ENCODE data around the gene MEG3. TPM values are rescaled to one million over a fixed set of nuclear protein-coding genes. Genes with fewer than 3 reads are reported as not detected.

Gene MEG3
- total RNA-seq, 3 donors from 2014 or later (not counting 1 experiment from before 2014, with no cell fraction given): 1.0 to 6.6 (median 1.9) TPM

- WGBS (ENCODE audit: insufficient coverage): 93% methylated on average over 26 of the region's 26 CpGs
- no peak for DNase-seq
- Mint-ChIP-seq H3K4me3 (no peak overlapping the region), H3K9me3 (peaks cover 0 to 3% of the 10 kb centered on the region in 2 donors), H3K27ac (no peak overlapping the region), H3K27me3 (ENCODE audit: low read depth in 2 of 2) (peaks cover 28 to 30% of the 10 kb centered on the region in 2 donors), H3K36me3 (no peaks in the 10 kb centered on the region), H3K4me1 (peaks cover 0 to 7% of the 10 kb centered on the region in 2 donors)
- no peak for ATAC-seq
- TF ChIP-seq, protein P1, sequence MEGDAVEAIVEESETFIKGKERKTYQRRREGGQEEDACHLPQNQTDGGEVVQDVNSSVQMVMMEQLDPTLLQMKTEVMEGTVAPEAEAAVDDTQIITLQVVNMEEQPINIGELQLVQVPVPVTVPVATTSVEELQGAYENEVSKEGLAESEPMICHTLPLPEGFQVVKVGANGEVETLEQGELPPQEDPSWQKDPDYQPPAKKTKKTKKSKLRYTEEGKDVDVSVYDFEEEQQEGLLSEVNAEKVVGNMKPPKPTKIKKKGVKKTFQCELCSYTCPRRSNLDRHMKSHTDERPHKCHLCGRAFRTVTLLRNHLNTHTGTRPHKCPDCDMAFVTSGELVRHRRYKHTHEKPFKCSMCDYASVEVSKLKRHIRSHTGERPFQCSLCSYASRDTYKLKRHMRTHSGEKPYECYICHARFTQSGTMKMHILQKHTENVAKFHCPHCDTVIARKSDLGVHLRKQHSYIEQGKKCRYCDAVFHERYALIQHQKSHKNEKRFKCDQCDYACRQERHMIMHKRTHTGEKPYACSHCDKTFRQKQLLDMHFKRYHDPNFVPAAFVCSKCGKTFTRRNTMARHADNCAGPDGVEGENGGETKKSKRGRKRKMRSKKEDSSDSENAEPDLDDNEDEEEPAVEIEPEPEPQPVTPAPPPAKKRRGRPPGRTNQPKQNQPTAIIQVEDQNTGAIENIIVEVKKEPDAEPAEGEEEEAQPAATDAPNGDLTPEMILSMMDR (IDR thresholded peaks at IDR 0.05): no peak
- intact Hi-C loops (cut with micrococcal nuclease): no loop called here
- no peaks in the 10 kb centered on the region for H3K4me1 ChIP-seq (ENCODE audit: control insufficient read depth, insufficient read depth, low read length)
- no peak overlapping the region for H3K4me3 ChIP-seq (ENCODE audit: low read length)
- H3K27ac ChIP-seq (ENCODE audit: low read length): no peak overlapping the region
- no peaks in the 10 kb centered on the region for H3K36me3 ChIP-seq (ENCODE audit: control insufficient read depth, insufficient read depth, low read length)
- peaks cover 4% of the 10 kb centered on the region for H3K9me3 ChIP-seq (ENCODE audit: control insufficient read depth, insufficient read depth, low read length)
- H3K27me3 ChIP-seq (ENCODE audit: control insufficient read depth, insufficient read depth, low read length): peaks cover 3% of the 10 kb centered on the region
These were observed 2.3 kb downstream of the MEG3 start for GRCh38 chr14:100828031-100828769.

DNA sequence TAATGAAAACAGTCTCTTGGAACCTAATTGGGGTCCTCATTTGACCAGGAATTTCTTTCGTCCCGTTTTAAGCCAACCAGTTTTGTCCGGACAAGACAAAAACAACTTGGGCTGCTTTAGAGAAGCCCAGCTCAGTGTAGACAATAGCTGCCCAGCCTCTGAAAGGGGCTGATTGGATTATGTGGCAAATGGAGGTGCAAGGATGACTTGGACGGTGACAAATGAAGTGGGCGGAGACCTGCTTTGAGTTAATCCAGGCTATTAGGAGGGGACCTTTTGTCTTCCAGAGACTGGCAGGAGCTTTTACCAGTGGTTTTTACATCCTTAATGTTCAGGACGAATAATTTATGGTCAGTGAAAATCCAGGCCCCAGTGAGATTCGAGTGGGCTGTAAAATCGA, 4.8 kb downstream of the MEG3 start:
- no peak overlapping the region for H3K27ac Mint-ChIP-seq
- TF ChIP-seq, protein P1 (IDR thresholded peaks at IDR 0.05): no peak
- no peak overlapping the region for H3K4me3 Mint-ChIP-seq
- WGBS (ENCODE audit: insufficient coverage): 84% methylated on average over 8 of the region's 8 CpGs
- H3K9me3 Mint-ChIP-seq: peaks cover 0 to 3% of the 10 kb centered on the region in 2 donors
- H3K4me1 ChIP-seq (ENCODE audit: control insufficient read depth, insufficient read depth, low read length): no peaks in the 10 kb centered on the region
- H3K4me3 ChIP-seq (ENCODE audit: low read length): no peak overlapping the region
- H3K27ac ChIP-seq (ENCODE audit: low read length): no peak overlapping the region
- intact Hi-C loops (cut with micrococcal nuclease): no loop called here
- no peaks in the 10 kb centered on the region for H3K36me3 Mint-ChIP-seq
- H3K4me1 Mint-ChIP-seq: no peaks in the 10 kb centered on the region
- peaks cover 15 to 17% of the 10 kb centered on the region in 2 donors for H3K27me3 Mint-ChIP-seq (ENCODE audit: low read depth in 2 of 2)
- H3K36me3 ChIP-seq (ENCODE audit: control insufficient read depth, insufficient read depth, low read length): no peaks in the 10 kb centered on the region
- no peak for DNase-seq
- H3K27me3 ChIP-seq (ENCODE audit: control insufficient read depth, insufficient read depth, low read length): peaks cover 3% of the 10 kb centered on the region
- H3K9me3 ChIP-seq (ENCODE audit: control insufficient read depth, insufficient read depth, low read length): peaks cover 4% of the 10 kb centered on the region
- no peak for ATAC-seq

DNA sequence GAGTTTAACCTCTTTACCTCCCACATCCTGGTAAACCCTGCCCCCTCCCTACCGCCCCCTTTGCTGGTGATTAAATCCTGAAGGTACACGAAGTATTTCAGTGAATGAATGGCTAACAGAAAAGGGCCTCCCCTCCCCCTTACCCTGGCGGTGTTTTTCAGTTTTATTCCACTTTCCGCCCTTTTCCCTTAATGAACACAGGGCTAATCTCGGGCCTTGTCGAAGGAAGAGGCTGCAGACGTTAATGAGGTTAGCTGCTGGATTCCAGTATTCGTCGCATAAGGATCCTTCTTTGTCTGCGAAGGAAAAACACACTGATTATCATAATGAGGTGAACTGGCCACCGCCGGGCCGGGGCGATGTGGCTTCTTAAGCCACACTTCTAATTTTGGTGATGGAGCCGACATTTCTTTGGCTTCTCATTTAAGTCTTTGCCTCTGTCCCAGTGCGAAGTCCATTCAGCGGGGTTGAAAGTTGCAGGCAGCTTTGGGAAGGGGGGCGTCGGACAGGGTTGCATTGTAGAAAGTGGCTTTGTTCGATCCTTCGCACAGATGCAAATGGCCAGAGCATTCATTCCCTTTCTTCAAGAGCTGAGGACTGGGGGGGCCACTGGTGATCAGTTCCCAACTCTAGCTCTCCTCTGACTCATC, 6.5 kb downstream of the MEG3 start:
- no peak overlapping the region for H3K4me3 ChIP-seq (ENCODE audit: low read length)
- H3K27ac Mint-ChIP-seq: no peak overlapping the region
- TF ChIP-seq, protein P1 (IDR thresholded peaks at IDR 0.05): no peak
- H3K4me1 ChIP-seq (ENCODE audit: control insufficient read depth, insufficient read depth, low read length): no peaks in the 10 kb centered on the region
- DNase-seq (no peak), ATAC-seq (no peak)
- no peaks in the 10 kb centered on the region for H3K4me1 Mint-ChIP-seq
- no peaks in the 10 kb centered on the region for H3K36me3 Mint-ChIP-seq
- peaks cover 0 to under 1% of the 10 kb centered on the region in 2 donors for H3K9me3 Mint-ChIP-seq
- H3K27me3 Mint-ChIP-seq (ENCODE audit: low read depth in 2 of 2): peaks cover 13 to 17% of the 10 kb centered on the region in 2 donors
- intact Hi-C loops (cut with micrococcal nuclease): no loop called here
- H3K27me3 ChIP-seq (ENCODE audit: control insufficient read depth, insufficient read depth, low read length): no peaks in the 10 kb centered on the region
- no peaks in the 10 kb centered on the region for H3K36me3 ChIP-seq (ENCODE audit: control insufficient read depth, insufficient read depth, low read length)
- no peak overlapping the region for H3K4me3 Mint-ChIP-seq
- H3K27ac ChIP-seq (ENCODE audit: low read length): no peak overlapping the region
- no peaks in the 10 kb centered on the region for H3K9me3 ChIP-seq (ENCODE audit: control insufficient read depth, insufficient read depth, low read length)
- 96% methylated on average over 21 of the region's 21 CpGs for WGBS (ENCODE audit: insufficient coverage)

Data from natural killer cell (primary cell).